SK-N-SH treated with all-trans-retinoic acid at 6 μM for 48 hours (cell line): ENCODE data around the gene LEMD3.

Experiments
- ATAC-seq: fragments of 200-7000 bp; cut with Tn5 transposase; 3 replicates; pipeline ENCODE4 v1.9.1; 2020; ENCODE audit warnings: mild to moderate bottlenecking, moderate library complexity
- ARNTL ChIP-seq: fragments of 450-650 bp; formaldehyde crosslinking; IDR thresholded peaks from 2 replicates; pipeline ENCODE4 v1.5.0; 2020; ENCODE audit warnings: low read depth, mild to moderate bottlenecking, moderate library complexity, borderline replicate concordance
- CSDC2 ChIP-seq: fragments of 250-450 bp; sonication (Bioruptor Pico); IDR thresholded peaks from 2 replicates; pipeline ENCODE4 v1.5.0; 2020; ENCODE audit warnings: mild to moderate bottlenecking, moderate library complexity
- CSRNP3 ChIP-seq: fragments of 250-450 bp; sonication (Bioruptor Pico); IDR thresholded peaks from 2 replicates; pipeline ENCODE4 v1.5.1; 2021; ENCODE audit warnings: mild to moderate bottlenecking, moderate library complexity
- ESRRG ChIP-seq: fragments of 250-450 bp; sonication (Bioruptor Pico); IDR thresholded peaks from 2 replicates; pipeline ENCODE4 v1.6.1; 2021; ENCODE audit warnings: mild to moderate bottlenecking
- GLIS3 ChIP-seq: fragments of 250-450 bp; sonication (Bioruptor Pico); IDR thresholded peaks from 2 replicates; pipeline ENCODE4 v1.5.0; 2020; ENCODE audit warnings: mild to moderate bottlenecking, moderate library complexity
- ISL1 ChIP-seq: fragments of 250-450 bp; sonication (Bioruptor Pico); IDR thresholded peaks from 2 replicates; pipeline ENCODE4 v2.1.2; 2022; ENCODE audit warnings: mild to moderate bottlenecking, moderate library complexity
- OSR1 ChIP-seq: fragments of 250-450 bp; sonication (Bioruptor Pico); IDR thresholded peaks from 2 replicates; pipeline ENCODE4 v1.8.0; 2022; ENCODE audit warnings: moderate library complexity, mild to moderate bottlenecking, inconsistent platforms
- PPARA ChIP-seq: fragments of 250-450 bp; sonication (Bioruptor Pico); IDR thresholded peaks from 2 replicates; pipeline ENCODE4 v1.5.0; 2020; ENCODE audit warnings: mild to moderate bottlenecking, borderline replicate concordance
- RARB ChIP-seq: fragments of 250-450 bp; sonication (Bioruptor Pico); IDR thresholded peaks from 2 replicates; pipeline ENCODE4 v1.8.0; 2021; ENCODE audit warnings: mild to moderate bottlenecking, moderate library complexity
- TCF4 ChIP-seq: fragments of 250-450 bp; sonication (Bioruptor Pico); IDR thresholded peaks from 2 replicates; pipeline ENCODE4 v1.8.0; 2021; ENCODE audit warnings: mild to moderate bottlenecking, moderate library complexity, borderline replicate concordance
- TOX ChIP-seq: fragments of 250-450 bp; sonication (Bioruptor Pico); IDR thresholded peaks from 2 replicates; pipeline ENCODE4 v1.8.0; 2021; ENCODE audit warnings: mild to moderate bottlenecking, moderate library complexity, borderline replicate concordance
- TSHZ2 ChIP-seq: fragments of 250-450 bp; sonication (Bioruptor Pico); IDR thresholded peaks from 2 replicates; pipeline ENCODE4 v1.5.0; 2020; ENCODE audit warnings: mild to moderate bottlenecking, moderate library complexity
- ZC3H10 ChIP-seq: fragments of 250-450 bp; sonication (Bioruptor Pico); IDR thresholded peaks from 2 replicates; pipeline ENCODE4 v1.5.1; 2021; ENCODE audit warnings: mild to moderate bottlenecking, moderate library complexity
- ZFP3 ChIP-seq: fragments of 250-450 bp; sonication (Bioruptor Pico); IDR thresholded peaks from 2 replicates; pipeline ENCODE4 v1.5.0; 2020; ENCODE audit warnings: mild to moderate bottlenecking, moderate library complexity
- ZNF565 ChIP-seq: fragments of 450-650 bp; formaldehyde crosslinking; conservative IDR thresholded peaks from 2 replicates; pipeline ENCODE4 v1.5.0; 2020; ENCODE audit warnings: low read depth, mild to moderate bottlenecking, moderate library complexity
- ZNF70 ChIP-seq: fragments of 450-650 bp; formaldehyde crosslinking; IDR thresholded peaks from 2 replicates; pipeline ENCODE4 v1.5.0; 2020; ENCODE audit warnings: mild to moderate bottlenecking, moderate library complexity
- TF ChIP-seq, protein P1 (sequence below): fragments of 250-450 bp; sonication (Bioruptor Pico); IDR thresholded peaks from 2 replicates; pipeline ENCODE4 v1.8.0; 2020; ENCODE audit warnings: mild to moderate bottlenecking, moderate library complexity, borderline replicate concordance
- TF ChIP-seq, protein P2 (sequence below): fragments of 250-450 bp; sonication (Bioruptor Pico); IDR thresholded peaks from 2 replicates; pipeline ENCODE4 v1.8.0; 2021; ENCODE audit warnings: low read depth, mild to moderate bottlenecking, moderate library complexity, borderline replicate concordance

Gene LEMD3

GRCh38 chr12:65169320-65170208, at the start of gene LEMD3:
TSS of gene LEMD3 (plus strand) at chr12:65169583. CDS start at chr12:65169597, 14 bp downstream.
- TF ChIP-seq CSDC2 (CRISPR knock-in tag) (peak; percentile 80; the same call in 1 of the 2 replicates), ARNTL (CRISPR knock-in tag) (no peak)
- TF ChIP-seq, all 23 proteins: peak for 1
- peak; percentile 94 for ATAC-seq

- peak; percentile 80 for ATAC-seq
- TF ChIP-seq GLIS3 (CRISPR knock-in tag) (no peak), TSHZ2 (CRISPR knock-in tag) (no peak), ZNF70 (CRISPR knock-in tag) (no peak), ZNF565 (CRISPR knock-in tag) (no peak), OSR1 (no peak), ESRRG (no peak), PPARA (no peak), RARB (CRISPR knock-in tag) (no peak), TOX (CRISPR knock-in tag) (no peak), CSRNP3 (CRISPR knock-in tag) (no peak), TCF4 (CRISPR knock-in tag) (no peak), ZC3H10 (no peak), CSDC2 (CRISPR knock-in tag) (no peak)
- TF ChIP-seq, protein P1, sequence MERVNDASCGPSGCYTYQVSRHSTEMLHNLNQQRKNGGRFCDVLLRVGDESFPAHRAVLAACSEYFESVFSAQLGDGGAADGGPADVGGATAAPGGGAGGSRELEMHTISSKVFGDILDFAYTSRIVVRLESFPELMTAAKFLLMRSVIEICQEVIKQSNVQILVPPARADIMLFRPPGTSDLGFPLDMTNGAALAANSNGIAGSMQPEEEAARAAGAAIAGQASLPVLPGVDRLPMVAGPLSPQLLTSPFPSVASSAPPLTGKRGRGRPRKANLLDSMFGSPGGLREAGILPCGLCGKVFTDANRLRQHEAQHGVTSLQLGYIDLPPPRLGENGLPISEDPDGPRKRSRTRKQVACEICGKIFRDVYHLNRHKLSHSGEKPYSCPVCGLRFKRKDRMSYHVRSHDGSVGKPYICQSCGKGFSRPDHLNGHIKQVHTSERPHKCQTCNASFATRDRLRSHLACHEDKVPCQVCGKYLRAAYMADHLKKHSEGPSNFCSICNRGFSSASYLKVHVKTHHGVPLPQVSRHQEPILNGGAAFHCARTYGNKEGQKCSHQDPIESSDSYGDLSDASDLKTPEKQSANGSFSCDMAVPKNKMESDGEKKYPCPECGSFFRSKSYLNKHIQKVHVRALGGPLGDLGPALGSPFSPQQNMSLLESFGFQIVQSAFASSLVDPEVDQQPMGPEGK (CRISPR knock-in tag), result no peak
- TF ChIP-seq, protein P2, sequence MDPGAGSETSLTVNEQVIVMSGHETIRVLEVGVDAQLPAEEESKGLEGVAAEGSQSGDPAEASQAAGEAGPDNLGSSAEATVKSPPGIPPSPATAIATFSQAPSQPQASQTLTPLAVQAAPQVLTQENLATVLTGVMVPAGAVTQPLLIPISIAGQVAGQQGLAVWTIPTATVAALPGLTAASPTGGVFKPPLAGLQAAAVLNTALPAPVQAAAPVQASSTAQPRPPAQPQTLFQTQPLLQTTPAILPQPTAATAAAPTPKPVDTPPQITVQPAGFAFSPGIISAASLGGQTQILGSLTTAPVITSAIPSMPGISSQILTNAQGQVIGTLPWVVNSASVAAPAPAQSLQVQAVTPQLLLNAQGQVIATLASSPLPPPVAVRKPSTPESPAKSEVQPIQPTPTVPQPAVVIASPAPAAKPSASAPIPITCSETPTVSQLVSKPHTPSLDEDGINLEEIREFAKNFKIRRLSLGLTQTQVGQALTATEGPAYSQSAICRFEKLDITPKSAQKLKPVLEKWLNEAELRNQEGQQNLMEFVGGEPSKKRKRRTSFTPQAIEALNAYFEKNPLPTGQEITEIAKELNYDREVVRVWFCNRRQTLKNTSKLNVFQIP (CRISPR knock-in tag), result no peak
Measured at GRCh38 chr12:65121049-65121955, 48.1 kb upstream of the LEMD3 start, which contains the start of gene WIF1. TSS of gene WIF1 (minus strand) at chr12:65121305. CDS start at chr12:65121191, 114 bp downstream.

DNA sequence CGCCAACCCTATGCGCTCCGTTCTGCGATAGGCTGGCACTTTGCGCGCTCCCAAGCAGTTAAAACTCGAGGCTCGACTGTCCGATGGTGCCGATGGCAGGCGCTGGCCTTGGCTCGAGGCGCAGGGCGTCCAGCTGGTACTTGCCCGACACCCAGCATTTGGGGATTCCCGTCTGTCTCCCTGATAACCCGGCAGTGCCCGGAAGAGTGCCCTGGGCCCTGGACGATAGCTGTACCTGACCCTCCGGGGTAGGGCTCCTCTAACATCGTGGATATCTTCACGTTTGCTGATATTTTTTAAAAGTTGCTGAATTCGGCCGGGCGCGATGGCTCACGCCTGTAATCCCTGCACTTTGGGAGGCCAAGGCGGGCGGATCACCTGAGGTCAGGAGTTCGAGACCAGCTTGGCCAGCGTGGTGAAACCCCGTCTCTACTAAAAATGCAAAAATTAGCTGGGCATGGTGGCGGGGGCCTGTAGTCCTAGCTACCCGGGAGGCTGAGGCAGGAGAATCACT, 47.4 kb upstream of the LEMD3 start:
- no peak for ATAC-seq
- no peak for TF ChIP-seq ARNTL (CRISPR knock-in tag)
- no peak for TF ChIP-seq OSR1
- no peak for TF ChIP-seq ESRRG
- no peak for TF ChIP-seq RARB (CRISPR knock-in tag)
- no peak for TF ChIP-seq ZNF70 (CRISPR knock-in tag)
- TF ChIP-seq TSHZ2 (CRISPR knock-in tag), result no peak
- no peak for TF ChIP-seq ISL1
- TF ChIP-seq ZC3H10, result no peak
- TF ChIP-seq ZFP3 (CRISPR knock-in tag), result no peak
- TF ChIP-seq ZNF565 (CRISPR knock-in tag), result no peak
- TF ChIP-seq, protein P2 (CRISPR knock-in tag), result no peak
- no peak for TF ChIP-seq TOX (CRISPR knock-in tag)
- TF ChIP-seq PPARA, result no peak
- no peak for TF ChIP-seq TCF4 (CRISPR knock-in tag)
